GM12878 (cell line): Measurements from ENCODE around the gene GRM5.

Experiments
- ATF2 ChIP-seq: IDR thresholded peaks from 2 replicates; pipeline ENCODE4 v1.6.1; 2012; ENCODE audit warnings: low read length, inconsistent platforms
- BMI1 ChIP-seq: fragments of 450-650 bp; IDR thresholded peaks from 2 replicates; pipeline ENCODE4 v1.6.1; 2016; ENCODE audit warnings: mild to moderate bottlenecking, moderate library complexity, borderline replicate concordance
- CBX3 ChIP-seq: fragments of 200-600 bp; sonication (generic); IDR thresholded peaks from 2 replicates; pipeline ENCODE4 v1.6.1; 2016; ENCODE audit warnings: low read depth, borderline replicate concordance
- CTCF ChIP-seq, 3 experiments: IDR thresholded peaks in 2 of 3; conservative IDR thresholded peaks in 1 of 3; 2 replicates each; pipeline ENCODE4 v1.5.1; 2011; ENCODE audit warnings: low read depth in 3 of 3, low read length in 3 of 3, mild to moderate bottlenecking in 3 of 3, control low read depth in 2 of 3, moderate library complexity in 2 of 3, inconsistent platforms in 1 of 3, mixed read lengths in 1 of 3; ENCODE audit not compliant: control insufficient read depth in 2 of 3, insufficient read depth in 1 of 3; ENCODE audit errors: extremely low read depth in 1 of 3
- ESRRA ChIP-seq: IDR thresholded peaks from 2 replicates; pipeline ENCODE4 v1.6.1; 2012; ENCODE audit warnings: mild to moderate bottlenecking, low read length, improper control_type of control experiment
- FOXM1 ChIP-seq: IDR thresholded peaks from 2 replicates; pipeline ENCODE4 v1.6.1; 2012; ENCODE audit warnings: low read depth, mild to moderate bottlenecking, inconsistent platforms, low read length, moderate library complexity
- JUND ChIP-seq: IDR thresholded peaks from 2 replicates; pipeline ENCODE4 v1.6.1; 2012; ENCODE audit warnings: low read depth, mild to moderate bottlenecking, low read length, improper control_type of control experiment, moderate library complexity
- MXI1 ChIP-seq: fragments of 150-350 bp; IDR thresholded peaks from 2 replicates; pipeline ENCODE4 v1.6.1; 2011; ENCODE audit warnings: low read depth, mild to moderate bottlenecking, inconsistent platforms, low read length, improper control_type of control experiment
- MYB ChIP-seq: fragments of 150-350 bp; IDR thresholded peaks from 2 replicates; pipeline ENCODE4 v1.6.1; 2014; ENCODE audit warnings: mild to moderate bottlenecking, low read depth, low read length, borderline replicate concordance
- RCOR1 ChIP-seq: conservative IDR thresholded peaks from 2 replicates; pipeline ENCODE4 v1.6.1; 2012; ENCODE audit warnings: low read depth, low read length, improper control_type of control experiment
- RELB ChIP-seq: fragments of 450-650 bp; IDR thresholded peaks from 2 replicates; pipeline ENCODE4 v1.6.1; 2017; ENCODE audit warnings: low read depth, mild to moderate bottlenecking, moderate library complexity
- TAF1 ChIP-seq: IDR thresholded peaks from 2 replicates; pipeline ENCODE4 v1.6.1; 2011; ENCODE audit warnings: mild to moderate bottlenecking, low read depth, low read length, borderline replicate concordance
- USF1 ChIP-seq: IDR thresholded peaks from 2 replicates; pipeline ENCODE4 v1.6.1; 2011; ENCODE audit warnings: borderline replicate concordance, low read depth, mild to moderate bottlenecking, moderate library complexity, mixed read lengths, low read length; ENCODE audit not compliant: insufficient read depth; ENCODE audit errors: extremely low read length

- TF ChIP-seq CTCF (IDR thresholded peaks at IDR 0.05 in 2 of 3, conservative IDR thresholded peaks at IDR 0.05 in 1 of 3; ENCODE audit: control insufficient read depth in 2 of 3, extremely low read depth in 1 of 3, insufficient read depth in 1 of 3, low read depth in 3 of 3, low read length in 3 of 3): no peak
- TF ChIP-seq MYB: no peak
- TF ChIP-seq BMI1: no peak
- no peak for TF ChIP-seq FOXM1
- TF ChIP-seq TAF1: no peak
- no peak for TF ChIP-seq MXI1
- no peak for TF ChIP-seq JUND
- no peak for TF ChIP-seq RELB
- TF ChIP-seq ESRRA: no peak
- no peak for TF ChIP-seq USF1
- no peak for TF ChIP-seq ATF2
- no peak for TF ChIP-seq CBX3
- no peak for TF ChIP-seq RCOR1
Measured at GRCh38 chr11:88807349-88807748, 258.4 kb downstream of the GRM5 start.
